HG03060 (cell line): ENCODE data around the gene MICALL2.

ENCODE experiments used
- ATAC-seq: cut with Tn5 transposase; IDR thresholded peaks from one replicate; pipeline ENCODE4 v1.9.1; 2021; ENCODE audit warnings: low read depth, moderate number of reproducible peaks; ENCODE audit not compliant: unreplicated experiment

MICALL2 gene

DNA sequence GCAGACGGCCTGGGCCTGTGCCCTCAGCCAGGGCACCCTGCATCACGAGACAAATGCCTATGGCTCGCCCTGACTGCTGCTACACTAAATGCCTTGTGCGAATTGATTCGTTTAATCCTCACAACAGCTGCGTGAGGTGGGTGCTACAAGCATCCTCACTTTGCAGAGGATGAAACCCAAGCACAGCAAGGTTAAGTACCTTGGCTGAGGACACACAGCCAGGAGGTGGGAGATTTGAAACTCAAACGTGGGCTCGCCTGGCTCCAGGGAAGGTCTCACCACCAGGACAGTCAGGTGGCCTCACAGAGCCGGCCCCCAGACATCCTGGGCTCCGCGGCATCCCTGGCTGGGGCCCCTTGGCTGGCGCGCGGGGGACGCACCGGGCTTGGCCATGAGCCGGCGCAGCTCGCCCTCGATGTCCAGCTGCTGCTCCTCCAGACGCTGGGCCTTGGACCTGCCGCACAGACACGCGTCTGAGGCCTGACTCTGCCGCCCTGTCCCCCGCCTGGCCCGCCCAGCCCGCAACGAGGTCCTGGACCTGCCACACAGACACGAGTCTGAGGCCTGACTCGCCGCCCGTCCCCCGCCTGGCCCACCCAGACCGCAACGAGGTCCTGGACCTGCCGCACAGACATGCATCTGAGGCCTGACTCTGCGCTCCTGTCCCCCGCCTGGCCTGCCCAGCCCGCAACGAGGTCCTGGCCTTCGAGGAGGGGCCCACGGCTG is 22.0 kb downstream of the MICALL2 start:
- ATAC-seq: no peak

DNA sequence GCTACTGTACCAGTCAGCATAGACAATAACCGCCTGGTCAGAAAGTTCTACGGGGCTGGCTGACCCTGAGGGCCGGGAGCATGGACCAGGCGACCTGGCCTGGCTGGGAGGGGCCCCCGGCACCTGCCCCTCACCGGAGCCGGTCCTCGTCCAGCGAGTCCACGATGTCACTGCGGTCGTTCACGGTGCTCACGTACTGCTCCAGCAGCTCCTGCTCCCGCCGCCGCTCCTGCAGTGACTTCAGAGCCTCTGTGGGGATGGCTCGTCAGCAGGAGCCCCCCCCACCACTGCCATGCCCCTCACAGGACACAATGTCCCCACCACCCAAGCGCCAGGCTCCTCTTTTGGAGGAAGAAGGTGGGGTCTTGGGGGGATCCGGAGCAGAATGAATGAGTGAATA is 22.7 kb downstream of the MICALL2 start:
- ATAC-seq: no peak

DNA sequence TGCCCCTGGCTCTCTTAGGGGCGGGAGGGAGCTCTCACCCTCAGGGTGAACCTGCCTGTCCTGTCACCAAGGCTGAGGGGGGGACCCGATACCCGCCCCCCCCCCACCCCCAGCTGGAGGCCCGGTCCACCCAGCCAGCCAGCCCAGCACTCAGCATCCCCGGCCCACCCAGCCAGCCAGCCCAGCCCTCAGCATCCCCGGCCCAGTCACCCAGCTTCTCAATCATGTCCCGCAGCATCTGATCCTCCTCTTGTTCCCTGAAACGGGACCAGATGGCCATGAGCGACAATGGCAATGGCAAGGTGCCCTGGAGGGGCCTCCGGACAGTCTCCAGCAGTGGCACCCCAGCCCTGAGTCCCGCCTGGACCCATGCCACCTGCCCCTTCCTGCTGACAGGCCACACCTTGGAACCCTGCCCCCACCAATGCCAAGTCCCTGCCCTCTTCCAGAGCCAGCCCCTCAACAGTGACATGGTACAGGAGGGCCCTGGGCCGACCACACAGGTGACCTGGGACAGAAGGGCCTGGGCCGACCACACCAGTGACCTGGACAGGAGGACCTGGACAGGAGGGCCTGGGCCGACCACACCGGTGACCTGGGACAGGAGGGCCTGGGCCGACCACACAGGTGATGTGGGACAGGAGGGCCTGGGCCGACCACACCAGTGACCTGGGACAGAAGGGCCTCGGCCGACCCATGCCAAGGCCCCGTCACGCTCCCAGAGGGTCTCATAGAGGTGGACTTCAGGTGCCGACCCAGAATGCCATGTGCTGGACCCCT is 24.2 kb downstream of the MICALL2 start:
- ATAC-seq: no peak

DNA sequence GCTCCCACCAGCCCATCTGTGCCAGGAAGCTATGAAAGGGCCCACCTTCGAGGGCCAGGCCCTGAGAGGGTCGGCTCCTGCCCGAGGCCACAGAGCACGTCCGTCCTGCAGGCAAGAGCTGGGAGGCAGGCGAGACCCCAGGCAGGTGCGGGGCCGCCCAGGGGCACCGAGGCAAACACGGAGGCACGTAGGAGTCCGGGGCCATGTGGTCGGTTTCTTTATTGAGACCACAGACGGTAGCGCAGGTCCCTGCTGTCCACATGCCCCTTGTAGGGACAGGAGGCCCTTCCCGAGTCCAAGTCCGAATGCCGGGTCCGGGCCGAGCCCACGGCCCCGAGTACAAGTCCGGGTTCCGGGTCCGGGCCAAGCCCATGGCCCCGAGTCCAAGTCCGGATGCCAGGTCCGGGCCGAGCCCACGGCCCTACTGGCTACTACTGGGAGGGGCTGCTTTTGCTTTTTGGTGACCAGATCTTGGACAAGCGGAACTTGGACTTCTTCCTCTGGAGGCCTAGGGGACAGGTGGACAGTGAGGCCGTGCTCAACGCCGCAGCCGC is 25.0 kb downstream of the MICALL2 start:
- no peak for ATAC-seq

DNA sequence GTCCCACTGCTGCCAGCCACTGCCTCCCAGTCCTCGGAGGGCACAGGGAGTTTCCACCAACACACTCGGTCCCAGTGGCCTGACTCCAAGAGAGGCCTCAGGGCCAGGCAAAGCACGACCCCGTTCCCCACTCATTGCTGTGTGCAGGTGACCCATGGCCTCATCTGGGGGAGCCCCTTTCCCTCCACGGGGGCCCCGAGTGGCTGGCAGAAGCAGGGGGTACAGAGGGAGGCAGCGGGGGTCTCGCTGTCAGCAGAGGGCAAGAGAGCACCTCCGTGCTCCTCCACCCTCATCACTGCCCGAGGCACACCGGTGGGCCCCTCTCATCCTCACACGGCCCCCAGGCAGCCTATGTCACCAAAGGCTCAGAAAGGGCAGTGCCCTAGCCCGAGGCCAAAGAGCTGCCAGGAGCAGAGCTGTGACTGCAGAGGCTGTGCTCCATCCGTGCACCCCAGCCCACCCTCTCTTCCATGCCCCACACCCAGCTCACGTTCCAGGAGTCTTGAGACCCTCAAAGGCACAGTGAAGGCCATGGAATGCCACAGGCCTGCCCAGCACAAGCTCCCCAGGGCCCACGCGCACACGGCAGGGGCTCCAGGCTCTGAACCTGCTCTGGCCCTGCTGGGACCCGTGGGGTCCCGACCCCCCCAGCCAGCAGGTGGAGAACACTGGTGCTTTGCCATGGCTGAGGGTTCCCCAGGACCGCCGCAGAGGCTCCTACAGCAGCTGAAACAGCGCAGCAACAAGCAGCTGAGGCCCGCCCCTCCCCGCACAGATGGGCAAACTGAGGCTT is 25.9 kb downstream of the MICALL2 start:
- no peak for ATAC-seq

DNA sequence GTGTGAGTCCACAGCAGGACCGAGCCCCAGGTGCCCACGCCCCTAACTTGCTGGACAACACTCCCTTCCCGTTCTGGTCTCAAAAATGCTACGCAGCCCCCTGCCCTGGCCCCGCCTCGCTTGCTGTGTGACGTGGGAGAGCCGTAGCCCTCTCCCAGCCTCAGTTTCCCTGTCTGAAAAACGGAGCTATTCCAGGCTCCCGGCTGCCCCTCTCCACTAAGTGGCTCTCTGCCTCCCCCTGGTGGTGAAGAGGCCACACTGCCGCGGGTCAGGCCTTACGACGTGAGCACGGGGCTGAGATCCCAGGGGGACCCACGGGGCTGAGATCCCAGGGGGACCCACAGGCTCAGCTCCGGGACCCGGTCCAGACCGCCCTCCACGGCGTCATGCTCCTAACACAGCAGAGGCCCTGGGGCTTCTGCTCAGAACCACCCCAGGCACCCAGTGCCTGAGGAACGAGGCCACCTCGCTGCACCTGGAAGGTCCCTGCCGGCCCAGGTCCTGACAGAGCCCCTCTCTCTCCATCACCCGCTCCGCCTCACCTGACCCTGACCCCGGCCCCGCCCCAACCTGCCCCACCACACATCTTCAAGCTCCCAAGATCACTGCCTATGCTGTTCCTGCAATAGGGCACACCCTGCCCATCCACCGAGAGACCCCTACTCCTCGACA is 26.7 kb downstream of the MICALL2 start:
- ATAC-seq: no peak

DNA sequence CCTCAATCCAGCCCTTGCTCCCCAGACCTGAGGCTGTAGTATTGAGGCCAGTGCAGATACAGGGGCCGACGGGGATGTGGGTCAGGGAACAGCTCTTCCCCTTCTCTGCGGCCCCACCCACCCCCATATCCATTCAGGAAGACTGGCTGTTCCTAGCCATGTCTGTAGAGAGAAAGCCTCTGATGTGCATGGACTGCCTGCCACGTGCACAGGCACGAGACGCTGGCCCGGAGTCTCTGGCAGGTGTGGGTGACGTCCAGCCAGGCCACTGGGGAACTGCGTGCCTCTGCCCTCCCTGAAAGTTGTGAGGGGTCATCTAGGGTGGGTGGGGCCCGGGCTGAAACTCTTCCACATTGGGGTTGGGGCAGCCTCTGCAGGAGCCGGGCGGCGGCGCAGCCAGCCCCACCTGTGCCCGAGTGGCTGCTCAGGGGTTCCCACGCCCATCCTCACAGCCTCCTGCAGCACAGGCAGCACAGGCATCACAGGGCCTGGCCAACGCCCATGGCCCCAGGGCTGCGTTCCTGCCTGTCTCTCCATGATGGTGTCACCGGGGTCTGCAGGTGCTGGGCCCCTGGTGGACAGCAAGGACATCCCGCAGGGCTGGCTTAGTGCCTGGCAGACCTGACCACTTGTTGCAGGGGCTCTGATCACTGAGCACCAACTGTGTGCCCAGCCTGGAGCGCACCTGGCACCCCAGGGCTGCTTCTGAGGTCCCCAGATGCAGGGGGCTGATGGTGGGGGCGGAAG is 27.5 kb downstream of the MICALL2 start:
- no peak for ATAC-seq

DNA sequence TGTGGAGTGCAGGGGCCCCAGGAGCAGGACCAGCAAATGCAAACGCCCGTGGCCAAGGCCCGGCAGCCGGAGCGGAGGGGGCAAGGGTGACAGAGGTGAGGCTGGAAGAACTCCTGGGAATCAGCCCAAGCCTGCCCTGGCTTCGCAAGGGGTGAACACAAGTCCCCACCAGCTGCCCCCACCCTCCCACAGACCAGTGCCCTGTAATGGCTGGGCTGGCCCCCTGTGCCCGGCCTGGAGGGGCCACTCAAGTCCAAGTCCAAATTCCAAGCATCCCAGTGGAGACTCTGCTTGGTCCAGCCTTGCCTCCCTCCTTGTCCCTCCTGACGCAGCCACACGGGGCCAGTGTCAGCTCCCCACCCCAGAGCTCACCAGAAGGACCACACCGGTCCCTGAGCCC is 28.0 kb downstream of the MICALL2 start:
- no peak for ATAC-seq

DNA sequence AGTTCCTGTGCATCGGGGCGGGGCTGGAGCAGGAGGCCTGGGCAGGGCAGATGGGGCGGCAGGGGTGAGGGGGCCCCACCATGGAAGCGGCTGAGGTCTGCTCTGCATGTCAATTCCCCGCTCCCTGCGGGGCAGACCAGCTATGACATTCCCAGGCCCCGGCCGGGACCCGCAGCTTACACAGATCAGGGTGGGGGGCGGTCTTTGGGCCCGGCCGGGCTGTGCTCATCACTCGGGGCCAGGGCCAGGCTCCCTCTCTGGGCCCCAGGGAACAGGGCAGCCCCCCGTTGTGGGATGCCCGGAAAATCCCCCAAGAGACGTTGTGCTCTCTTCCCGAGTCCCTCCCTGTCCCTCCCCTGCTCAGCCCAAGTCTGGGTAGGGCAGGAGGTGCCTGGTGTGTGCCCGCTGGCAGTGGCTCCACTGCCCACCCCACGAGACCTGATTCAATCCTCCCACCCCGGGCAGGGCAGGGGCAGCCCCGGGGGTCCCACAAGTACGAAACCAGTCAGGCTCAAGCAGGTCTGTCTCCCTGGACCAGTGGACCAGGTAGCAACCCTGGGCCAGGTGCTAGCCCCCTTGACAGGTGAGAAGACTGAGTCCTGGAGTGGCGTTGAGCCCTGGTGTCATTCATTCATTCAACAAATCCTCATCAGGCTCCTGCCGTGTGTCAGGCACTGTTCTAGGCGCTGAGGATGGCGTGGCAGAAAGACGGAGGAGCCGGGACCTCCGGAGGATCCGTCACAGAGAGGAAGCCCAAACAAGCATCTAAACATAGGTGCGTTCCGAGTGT is 29.0 kb downstream of the MICALL2 start:
- ATAC-seq: no peak

DNA sequence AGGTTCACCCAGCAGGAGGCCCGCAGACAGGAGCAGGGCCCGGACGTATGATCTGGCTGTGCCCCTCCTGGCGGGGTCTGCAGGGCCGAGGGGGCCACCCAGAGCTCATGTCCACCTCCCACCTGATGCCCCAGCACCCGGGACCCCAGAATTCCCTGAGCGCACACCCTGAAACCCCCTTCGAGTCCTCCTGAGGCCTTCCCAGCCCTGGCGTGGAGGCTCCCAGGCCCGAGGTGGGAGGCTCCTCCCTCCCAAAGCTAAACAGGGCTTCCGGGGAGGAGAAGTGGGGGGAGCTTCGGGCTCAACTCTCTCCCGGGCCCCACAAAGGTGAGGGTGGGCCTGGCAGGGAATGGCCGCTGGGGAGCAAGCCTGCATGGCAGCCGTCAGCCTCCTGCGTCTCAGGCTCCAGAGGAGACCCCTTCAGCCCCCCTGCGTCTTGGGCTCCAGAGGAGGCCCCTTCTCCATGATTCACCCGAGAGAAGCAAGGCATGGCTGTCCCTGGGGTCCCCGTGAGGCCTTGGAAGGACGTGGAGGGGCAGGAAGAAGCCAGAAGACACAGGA is 30.2 kb downstream of the MICALL2 start:
- ATAC-seq: no peak

DNA sequence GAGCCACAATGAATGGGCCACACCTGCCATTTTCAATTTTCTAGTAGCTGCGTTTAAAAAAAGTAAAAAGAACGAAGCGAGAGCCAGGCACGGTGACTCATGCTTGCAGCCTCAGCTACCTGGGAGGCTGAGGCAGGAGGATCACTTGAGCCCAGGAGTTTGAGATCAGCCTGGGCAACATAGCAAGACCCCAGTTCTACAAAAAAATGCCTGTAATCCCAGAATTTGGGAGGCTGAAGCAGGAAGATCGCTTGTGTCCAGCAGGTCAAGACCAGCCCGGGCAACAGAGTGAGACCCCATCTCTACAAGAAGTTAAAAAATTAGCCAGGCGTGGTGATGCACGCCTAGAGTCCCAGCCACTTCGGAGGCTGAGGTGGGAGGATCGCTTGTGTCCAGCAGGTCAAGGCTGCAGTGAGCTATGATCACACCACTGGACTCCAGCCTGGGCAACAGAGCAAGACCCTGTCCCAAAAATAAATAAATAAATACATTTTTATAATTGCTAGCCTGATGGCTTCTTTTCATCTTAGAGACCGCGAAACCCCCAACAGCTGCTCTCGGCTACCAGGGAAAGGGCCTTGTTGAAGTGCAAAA is 32.1 kb downstream of the MICALL2 start:
- no peak for ATAC-seq

DNA sequence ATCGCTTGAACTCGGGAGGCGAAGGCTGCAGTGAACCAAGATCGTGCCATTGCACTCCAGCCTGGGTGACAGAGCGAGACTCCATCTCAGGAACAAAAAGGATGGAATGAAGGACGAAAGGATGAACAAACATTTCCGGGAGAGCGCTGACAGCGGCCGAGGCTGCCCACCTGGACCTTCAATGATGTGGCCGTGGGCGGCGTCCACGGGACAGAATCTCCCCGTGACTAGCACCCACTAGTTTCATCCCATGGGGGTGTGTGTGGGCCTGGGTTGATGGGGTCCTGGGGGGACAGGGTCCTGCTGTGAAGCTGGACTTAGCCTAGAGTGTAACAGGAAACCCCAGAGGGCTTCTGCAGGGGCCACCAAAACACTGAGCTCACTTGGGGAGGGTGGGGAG is 32.8 kb downstream of the MICALL2 start:
- ATAC-seq: no peak

DNA sequence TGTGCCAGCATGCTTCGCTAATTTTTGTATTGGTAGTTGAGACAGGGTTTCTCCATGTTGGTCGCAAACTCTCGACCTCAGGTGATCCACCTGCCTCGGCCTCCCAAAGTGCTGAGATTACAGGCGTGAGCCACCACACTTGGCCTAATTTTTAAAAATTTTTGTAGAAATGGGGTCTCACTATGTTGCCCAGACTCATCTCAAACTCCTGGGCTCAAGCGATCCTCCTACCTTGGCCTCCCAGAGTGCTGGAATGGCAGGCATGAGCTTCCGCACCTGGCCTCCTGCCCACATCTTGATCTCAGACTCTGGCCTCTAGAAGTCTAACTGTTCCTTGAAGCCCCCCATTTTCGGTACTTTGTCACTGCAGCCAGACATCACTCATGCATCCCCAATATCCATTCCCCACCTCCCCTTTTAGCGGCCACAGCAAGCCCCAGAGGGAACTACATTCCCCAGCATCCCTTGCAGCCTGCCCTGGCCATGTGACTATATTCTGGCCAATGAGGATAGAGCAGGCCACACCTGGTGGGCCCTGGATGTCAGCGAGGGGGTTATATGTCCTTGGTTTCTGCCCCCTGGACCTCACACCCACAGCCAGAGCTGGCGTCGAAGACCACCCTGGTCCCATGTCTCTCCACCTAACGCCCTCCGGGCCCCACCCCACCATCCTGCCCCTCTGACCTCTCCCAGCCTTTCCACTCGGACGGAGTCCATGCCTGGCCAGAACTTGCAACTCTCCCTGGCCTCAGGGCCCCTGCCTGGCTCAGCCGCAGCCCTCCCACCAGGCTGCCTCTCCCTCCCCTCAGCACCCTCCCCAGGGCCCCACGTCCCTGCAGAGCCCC is 33.8 kb downstream of the MICALL2 start:
- no peak for ATAC-seq

DNA sequence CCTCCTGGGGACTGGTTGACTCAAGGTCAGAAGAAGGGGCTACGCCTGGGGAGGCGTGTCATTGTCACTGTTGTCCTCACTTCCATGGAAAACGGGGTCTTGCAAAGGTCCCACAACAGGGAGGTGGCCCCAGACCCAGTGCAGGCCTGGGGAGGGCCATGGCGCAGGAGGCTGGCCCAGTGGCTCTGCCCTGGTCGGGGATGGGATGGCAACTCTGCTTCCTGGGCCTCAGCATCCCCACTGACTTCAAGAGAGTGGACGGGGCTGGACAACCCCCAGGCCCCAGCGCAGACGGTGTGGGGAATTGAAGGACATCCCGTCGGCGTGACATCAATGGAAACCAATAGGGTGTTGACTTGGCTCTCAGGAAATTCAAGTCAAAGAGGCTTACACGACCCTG is 35.2 kb downstream of the MICALL2 start:
- no peak for ATAC-seq

DNA sequence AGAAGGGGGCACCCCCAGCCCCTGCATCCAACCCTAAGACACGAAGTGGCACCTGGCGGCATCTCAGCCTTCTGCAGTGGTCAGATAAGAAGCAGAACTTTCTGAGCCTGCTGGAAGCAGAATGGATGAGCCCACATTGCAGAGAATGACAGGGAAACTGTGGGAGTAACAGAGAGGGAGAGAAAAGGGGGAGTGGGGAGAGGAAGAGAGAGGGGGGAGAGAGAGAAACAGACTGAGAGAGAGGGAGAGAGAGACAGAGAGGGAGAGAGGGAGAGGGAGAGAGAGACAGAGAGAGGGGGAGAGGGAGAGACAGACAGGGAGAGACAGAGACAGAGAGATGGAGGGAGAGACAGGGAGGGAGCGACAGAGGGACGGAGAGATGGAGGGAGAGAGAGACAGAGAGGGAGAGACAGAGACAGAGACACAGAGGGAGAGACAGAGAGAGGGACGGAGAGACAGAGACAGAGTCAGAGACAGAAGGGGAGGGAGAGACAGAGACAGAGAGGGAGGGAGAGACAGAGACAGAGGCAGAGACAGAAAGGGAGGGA is 35.9 kb downstream of the MICALL2 start:
- no peak for ATAC-seq

DNA sequence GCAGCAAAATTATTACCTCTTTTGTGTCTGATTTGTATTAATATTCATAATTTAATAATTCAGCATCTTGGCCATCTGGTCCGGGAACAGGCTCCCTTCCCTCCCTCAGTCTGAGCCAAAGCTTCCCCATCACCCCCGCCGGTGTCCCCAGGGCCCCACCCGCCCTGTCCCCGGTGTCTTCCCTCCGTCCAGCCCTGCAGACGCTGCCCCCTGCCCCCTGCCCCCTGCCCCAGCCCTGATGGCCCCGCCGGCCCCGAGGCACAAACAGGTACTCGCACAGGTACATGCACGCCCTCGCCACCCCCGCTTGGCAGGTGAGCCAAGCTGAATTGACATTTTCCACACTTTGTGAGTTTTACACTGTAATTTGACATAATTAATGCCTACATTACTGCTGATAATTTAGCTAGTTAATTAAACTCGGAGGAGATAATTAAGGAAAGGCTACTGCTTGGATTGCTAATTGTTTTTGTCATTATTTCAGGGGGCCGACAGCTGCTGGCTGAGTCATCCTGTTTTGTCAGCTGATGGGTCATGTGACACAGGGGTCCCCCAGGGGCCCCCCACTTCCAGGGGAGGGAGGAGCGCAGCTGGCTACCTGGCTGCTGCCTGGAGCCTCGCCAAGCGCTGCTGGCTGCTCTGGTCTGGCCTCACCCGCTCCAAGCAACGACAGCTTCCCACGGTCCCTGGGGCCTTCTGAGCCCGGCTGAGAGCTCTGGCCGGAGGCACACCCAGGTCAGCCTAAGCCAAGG is 36.6 kb downstream of the MICALL2 start:
- ATAC-seq: no peak
